Measurements from ENCODE around the gene TREM1. TPM values are rescaled to one million over a fixed set of nuclear protein-coding genes. Genes with fewer than 3 reads are reported as not detected.

Gene TREM1
- total RNA-seq, 1 donor from 2014 or later = 1.8 TPM

DNA sequence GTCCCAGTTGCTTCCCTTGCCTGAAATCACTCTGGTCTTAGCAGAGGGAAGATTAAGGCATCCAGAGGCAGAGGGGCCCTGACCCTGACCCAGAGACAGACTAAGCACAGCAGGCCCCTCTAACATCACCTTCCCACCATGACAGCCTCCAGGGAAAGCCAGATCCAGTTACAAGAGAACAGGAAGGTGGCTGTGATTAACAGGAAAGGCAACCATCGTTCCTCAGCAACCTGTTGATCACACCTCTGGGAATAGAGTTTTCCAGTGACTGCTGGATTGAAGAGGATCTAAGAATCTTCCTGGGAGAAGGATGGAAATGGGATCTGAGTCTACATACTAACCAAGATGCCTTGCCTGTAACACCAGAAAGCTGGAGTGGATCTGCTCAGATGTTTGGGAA, 5.2 kb upstream of the TREM1 start:
- no peaks in the 10 kb centered on the region for H3K27me3 ChIP-seq (ENCODE audit: control insufficient read depth, insufficient read depth, low read length)
- H3K36me3 ChIP-seq (ENCODE audit: control insufficient read depth, insufficient read depth, low read length) = no peaks in the 10 kb centered on the region
- TF ChIP-seq, protein P1, sequence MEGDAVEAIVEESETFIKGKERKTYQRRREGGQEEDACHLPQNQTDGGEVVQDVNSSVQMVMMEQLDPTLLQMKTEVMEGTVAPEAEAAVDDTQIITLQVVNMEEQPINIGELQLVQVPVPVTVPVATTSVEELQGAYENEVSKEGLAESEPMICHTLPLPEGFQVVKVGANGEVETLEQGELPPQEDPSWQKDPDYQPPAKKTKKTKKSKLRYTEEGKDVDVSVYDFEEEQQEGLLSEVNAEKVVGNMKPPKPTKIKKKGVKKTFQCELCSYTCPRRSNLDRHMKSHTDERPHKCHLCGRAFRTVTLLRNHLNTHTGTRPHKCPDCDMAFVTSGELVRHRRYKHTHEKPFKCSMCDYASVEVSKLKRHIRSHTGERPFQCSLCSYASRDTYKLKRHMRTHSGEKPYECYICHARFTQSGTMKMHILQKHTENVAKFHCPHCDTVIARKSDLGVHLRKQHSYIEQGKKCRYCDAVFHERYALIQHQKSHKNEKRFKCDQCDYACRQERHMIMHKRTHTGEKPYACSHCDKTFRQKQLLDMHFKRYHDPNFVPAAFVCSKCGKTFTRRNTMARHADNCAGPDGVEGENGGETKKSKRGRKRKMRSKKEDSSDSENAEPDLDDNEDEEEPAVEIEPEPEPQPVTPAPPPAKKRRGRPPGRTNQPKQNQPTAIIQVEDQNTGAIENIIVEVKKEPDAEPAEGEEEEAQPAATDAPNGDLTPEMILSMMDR (IDR thresholded peaks at IDR 0.05; ENCODE audit: insufficient read depth, low read length, severe bottlenecking) = no peak
- FAIRE-seq (no peak), DNase-seq (ENCODE audit: low read depth) (no peak)
- no peak overlapping the region for H3K4me3 ChIP-seq (ENCODE audit: low read depth, low read length)

DNA sequence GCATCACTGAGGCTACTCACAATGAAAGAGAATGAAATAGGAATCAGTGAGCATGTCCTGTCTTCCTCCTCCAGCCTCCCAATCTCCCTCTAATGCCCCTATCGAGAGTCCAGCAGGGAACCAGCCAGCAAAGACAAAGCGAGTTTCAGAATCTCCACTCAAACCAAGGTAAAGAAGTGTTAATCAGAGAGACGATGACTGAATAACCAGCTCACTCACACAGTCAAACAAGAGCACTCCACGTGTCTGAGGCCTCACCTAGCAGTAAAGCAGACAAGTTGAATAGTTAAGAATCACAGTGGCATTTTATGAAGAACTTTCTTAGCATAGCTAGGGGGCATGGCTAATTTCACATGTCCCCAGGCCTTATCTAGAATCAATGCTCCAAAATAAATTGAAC, 3.3 kb upstream of the TREM1 start:
- no peak for DNase-seq (ENCODE audit: low read depth)

DNA sequence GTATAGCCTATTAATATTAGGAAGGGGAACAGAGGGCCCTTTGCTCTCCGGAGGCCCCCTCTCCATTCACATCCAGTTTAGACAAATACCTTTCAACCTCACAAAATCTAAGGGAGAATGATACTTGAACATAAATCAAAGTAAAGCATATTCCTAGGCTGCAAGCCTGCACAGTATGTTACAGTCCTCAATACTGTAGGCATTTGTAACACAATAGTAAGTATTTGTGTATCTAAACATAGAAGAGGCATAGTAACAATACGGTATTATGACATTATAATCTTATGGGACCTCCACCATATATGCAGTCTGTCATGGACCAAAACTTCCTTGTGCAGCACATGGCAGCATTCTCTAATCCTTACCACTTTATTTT, 2.3 kb upstream of the TREM1 start:
- TF ChIP-seq, protein P1 (IDR thresholded peaks at IDR 0.05; ENCODE audit: insufficient read depth, low read length, severe bottlenecking) = no peak

More for the DNA sequence above, 3.3 kb upstream of the TREM1 start:
- Histone ChIP-seq H3K27me3 (ENCODE audit: control insufficient read depth, insufficient read depth, low read length) (no peaks in the 10 kb centered on the region), H3K36me3 (ENCODE audit: control insufficient read depth, insufficient read depth, low read length) (no peaks in the 10 kb centered on the region), H3K4me3 (ENCODE audit: low read depth, low read length) (no peak overlapping the region)
- TF ChIP-seq, protein P1 (IDR thresholded peaks at IDR 0.05; ENCODE audit: insufficient read depth, low read length, severe bottlenecking) = no peak
- no peak for FAIRE-seq

DNA sequence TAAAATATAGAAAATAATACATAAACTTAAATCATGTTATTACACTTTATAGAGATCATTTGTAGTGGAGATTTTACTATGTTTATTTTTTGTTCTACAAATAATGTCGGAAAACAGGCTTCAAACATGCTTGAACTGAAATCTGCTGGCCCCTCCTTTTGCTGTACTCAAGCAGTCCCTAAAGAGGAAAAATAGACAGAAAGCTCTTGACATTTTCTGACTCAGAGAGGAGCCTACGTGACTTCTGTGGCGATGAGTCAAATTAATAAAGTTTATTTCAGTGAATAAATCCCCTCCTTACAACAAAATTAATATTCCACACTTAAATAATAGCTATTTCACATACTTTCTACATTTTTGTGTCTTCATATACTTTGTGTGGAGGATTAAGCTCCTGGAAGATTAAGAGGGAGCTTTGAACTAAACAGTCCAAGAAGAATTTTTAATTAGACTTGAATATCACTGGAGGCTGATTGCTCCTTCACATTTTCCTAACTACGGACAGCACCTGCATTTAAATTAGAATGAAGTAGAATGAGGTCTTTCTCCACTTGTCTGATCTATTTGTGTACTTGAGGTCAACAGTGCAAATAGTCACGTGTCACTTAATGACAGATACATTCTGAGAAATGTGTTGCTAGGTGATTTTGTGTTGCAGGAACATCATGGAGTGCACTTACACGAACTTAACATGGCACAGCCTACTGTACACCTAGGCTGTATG, 1.7 kb upstream of the TREM1 start:
- TF ChIP-seq, protein P1 (IDR thresholded peaks at IDR 0.05; ENCODE audit: insufficient read depth, low read length, severe bottlenecking) = no peak
- DNase-seq (ENCODE audit: low read depth) (peak; percentile 91), FAIRE-seq (no peak)
- Histone ChIP-seq H3K36me3 (ENCODE audit: control insufficient read depth, insufficient read depth, low read length) (no peaks in the 10 kb centered on the region), H3K4me3 (ENCODE audit: low read depth, low read length) (no peak overlapping the region), H3K27me3 (ENCODE audit: control insufficient read depth, insufficient read depth, low read length) (no peaks in the 10 kb centered on the region)

More for the DNA sequence above, 2.3 kb upstream of the TREM1 start:
- DNase-seq (ENCODE audit: low read depth) (no peak), FAIRE-seq (no peak)
- Histone ChIP-seq H3K36me3 (ENCODE audit: control insufficient read depth, insufficient read depth, low read length) (no peaks in the 10 kb centered on the region), H3K4me3 (ENCODE audit: low read depth, low read length) (no peak overlapping the region), H3K27me3 (ENCODE audit: control insufficient read depth, insufficient read depth, low read length) (no peaks in the 10 kb centered on the region)

DNA sequence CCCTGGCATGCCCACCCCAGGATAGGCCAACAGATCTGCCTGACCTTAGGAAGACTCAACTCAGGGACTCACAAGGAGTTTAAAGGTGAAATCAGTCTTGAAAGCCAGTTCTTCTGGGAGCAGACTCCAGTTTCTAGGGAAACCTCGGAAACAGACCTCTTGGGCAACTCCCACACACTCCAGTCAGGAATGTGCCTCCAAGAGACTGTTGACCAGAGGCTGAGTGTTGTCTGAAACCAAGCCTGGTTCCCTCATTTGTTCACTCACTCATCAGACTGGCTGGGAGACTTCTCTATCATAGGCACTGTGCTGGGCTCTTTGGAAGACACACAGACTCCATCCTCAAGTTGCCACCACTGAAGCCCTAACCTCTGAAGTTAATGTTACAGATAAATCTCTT, 1.8 kb downstream of the TREM1 start:
- DNase-seq (ENCODE audit: low read depth) (peak; percentile 86), FAIRE-seq (no peak)
- Histone ChIP-seq H3K27me3 (ENCODE audit: control insufficient read depth, insufficient read depth, low read length) (no peaks in the 10 kb centered on the region), H3K4me3 (ENCODE audit: low read depth, low read length) (no peak overlapping the region), H3K36me3 (ENCODE audit: control insufficient read depth, insufficient read depth, low read length) (no peaks in the 10 kb centered on the region)
- TF ChIP-seq, protein P1 (IDR thresholded peaks at IDR 0.05; ENCODE audit: insufficient read depth, low read length, severe bottlenecking) = no peak

DNA sequence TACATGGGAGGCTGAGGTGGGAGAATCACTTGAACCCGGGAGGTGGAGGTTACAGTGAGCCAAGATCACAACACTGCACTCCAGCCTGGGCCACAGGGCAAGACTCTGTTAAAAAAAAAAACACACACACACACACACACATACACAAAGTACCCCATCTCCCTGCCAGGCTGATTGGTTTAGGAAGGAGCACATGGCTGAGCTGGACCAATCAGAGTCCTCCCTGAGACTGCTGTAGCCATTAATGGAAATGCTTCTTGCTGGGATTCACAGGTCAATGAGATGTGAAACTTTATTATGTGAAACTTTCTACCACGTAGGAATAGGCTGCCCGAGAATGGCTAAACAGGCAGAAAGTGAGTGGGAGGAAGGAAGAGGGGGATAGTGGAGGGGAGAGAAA, 2.9 kb downstream of the TREM1 start:
- no peak overlapping the region for H3K4me3 ChIP-seq (ENCODE audit: low read depth, low read length)
- TF ChIP-seq, protein P1 (IDR thresholded peaks at IDR 0.05; ENCODE audit: insufficient read depth, low read length, severe bottlenecking) = no peak
- H3K27me3 ChIP-seq (ENCODE audit: control insufficient read depth, insufficient read depth, low read length) = no peaks in the 10 kb centered on the region
- FAIRE-seq (no peak), DNase-seq (ENCODE audit: low read depth) (no peak)
- no peaks in the 10 kb centered on the region for H3K36me3 ChIP-seq (ENCODE audit: control insufficient read depth, insufficient read depth, low read length)

Measured in bronchial epithelial cell (primary cell).